HL-60 (cell line): ENCODE results near the gene SORL1.

Source experiments
- DNase-seq, 2 experiments: peaks; one replicate each; pipeline ENCODE4 v3.0.0-alpha.2; 2010 to 2020; ENCODE audit warnings: low read depth in 1 of 2, low spot score in 1 of 2
- H3K27ac ChIP-seq: fragments of 250-450 bp; sonication (Bioruptor Pico); replicated peaks from 2 replicates; pipeline ENCODE4 v1.5.1; 2020; ENCODE audit warnings: mild to moderate bottlenecking, moderate library complexity
- H3K27me3 ChIP-seq: fragments of 250-450 bp; sonication (Bioruptor Pico); 2 replicates; pipeline ENCODE4 v1.5.1; 2021; ENCODE audit warnings: mild to moderate bottlenecking, moderate library complexity; ENCODE audit not compliant: insufficient read depth, poor library complexity, severe bottlenecking
- H3K4me3 ChIP-seq: replicated peaks from 2 replicates; pipeline ENCODE4 v1.5.1; 2011; ENCODE audit warnings: mild to moderate bottlenecking, control low read depth, low read length; ENCODE audit not compliant: insufficient read depth
- GABPA ChIP-seq: IDR thresholded peaks from 2 replicates; pipeline ENCODE4 v1.6.1; 2012; ENCODE audit warnings: low read depth
- POLR2AphosphoS5 ChIP-seq: IDR thresholded peaks from 2 replicates; pipeline ENCODE4 v1.6.1; 2012; ENCODE audit warnings: low read depth
- SPI1 ChIP-seq: IDR thresholded peaks from 2 replicates; pipeline ENCODE4 v1.6.1; 2012; ENCODE audit warnings: low read depth, mild to moderate bottlenecking, borderline replicate concordance
- TF ChIP-seq, protein P1 (sequence below): IDR thresholded peaks from 2 replicates; pipeline ENCODE4 v1.6.1; 2012; ENCODE audit warnings: low read depth; ENCODE audit not compliant: insufficient replicate concordance
- TF ChIP-seq, protein P2 (sequence below): IDR thresholded peaks from one replicate; pipeline ENCODE4 v1.5.1; 2011; ENCODE audit warnings: low read length, control low read depth, inconsistent platforms; ENCODE audit not compliant: insufficient read depth

Gene SORL1

DNA sequence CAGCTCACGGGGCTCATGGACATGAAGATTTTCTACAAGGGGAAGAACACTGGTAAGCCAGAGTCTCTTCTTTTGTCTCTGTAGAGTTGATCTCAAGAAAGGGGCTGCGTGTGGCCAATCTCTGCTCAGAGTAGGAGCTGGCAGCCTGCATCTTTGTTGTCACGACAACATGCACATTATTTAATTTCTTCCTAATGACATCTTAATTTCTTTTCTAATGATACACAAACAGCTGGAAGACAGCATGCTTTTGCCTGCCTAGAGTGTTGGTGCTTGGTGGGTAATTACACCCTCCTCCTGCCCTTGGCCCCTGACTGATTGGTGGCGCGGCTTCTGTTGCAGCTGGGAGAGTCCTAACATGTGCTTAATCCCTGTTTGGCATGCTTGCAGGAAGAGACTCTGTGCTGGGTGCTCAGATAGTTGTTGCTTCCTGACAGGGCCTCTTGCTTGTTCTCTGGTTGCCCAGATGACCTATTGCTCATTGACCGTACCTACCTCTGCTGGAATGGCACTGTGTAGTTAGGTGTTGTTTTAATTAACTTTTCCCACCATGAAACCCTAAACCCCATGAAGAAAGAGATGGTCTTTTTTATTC lies 107.6 kb downstream of the SORL1 start:
- TF ChIP-seq, protein P1, sequence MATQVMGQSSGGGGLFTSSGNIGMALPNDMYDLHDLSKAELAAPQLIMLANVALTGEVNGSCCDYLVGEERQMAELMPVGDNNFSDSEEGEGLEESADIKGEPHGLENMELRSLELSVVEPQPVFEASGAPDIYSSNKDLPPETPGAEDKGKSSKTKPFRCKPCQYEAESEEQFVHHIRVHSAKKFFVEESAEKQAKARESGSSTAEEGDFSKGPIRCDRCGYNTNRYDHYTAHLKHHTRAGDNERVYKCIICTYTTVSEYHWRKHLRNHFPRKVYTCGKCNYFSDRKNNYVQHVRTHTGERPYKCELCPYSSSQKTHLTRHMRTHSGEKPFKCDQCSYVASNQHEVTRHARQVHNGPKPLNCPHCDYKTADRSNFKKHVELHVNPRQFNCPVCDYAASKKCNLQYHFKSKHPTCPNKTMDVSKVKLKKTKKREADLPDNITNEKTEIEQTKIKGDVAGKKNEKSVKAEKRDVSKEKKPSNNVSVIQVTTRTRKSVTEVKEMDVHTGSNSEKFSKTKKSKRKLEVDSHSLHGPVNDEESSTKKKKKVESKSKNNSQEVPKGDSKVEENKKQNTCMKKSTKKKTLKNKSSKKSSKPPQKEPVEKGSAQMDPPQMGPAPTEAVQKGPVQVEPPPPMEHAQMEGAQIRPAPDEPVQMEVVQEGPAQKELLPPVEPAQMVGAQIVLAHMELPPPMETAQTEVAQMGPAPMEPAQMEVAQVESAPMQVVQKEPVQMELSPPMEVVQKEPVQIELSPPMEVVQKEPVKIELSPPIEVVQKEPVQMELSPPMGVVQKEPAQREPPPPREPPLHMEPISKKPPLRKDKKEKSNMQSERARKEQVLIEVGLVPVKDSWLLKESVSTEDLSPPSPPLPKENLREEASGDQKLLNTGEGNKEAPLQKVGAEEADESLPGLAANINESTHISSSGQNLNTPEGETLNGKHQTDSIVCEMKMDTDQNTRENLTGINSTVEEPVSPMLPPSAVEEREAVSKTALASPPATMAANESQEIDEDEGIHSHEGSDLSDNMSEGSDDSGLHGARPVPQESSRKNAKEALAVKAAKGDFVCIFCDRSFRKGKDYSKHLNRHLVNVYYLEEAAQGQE, result no peak
- TF ChIP-seq GABPA (no peak), POLR2AphosphoS5 (no peak), SPI1 (no peak)
- TF ChIP-seq, protein P2, sequence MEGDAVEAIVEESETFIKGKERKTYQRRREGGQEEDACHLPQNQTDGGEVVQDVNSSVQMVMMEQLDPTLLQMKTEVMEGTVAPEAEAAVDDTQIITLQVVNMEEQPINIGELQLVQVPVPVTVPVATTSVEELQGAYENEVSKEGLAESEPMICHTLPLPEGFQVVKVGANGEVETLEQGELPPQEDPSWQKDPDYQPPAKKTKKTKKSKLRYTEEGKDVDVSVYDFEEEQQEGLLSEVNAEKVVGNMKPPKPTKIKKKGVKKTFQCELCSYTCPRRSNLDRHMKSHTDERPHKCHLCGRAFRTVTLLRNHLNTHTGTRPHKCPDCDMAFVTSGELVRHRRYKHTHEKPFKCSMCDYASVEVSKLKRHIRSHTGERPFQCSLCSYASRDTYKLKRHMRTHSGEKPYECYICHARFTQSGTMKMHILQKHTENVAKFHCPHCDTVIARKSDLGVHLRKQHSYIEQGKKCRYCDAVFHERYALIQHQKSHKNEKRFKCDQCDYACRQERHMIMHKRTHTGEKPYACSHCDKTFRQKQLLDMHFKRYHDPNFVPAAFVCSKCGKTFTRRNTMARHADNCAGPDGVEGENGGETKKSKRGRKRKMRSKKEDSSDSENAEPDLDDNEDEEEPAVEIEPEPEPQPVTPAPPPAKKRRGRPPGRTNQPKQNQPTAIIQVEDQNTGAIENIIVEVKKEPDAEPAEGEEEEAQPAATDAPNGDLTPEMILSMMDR, result no peak
- no peak overlapping the region for H3K4me3 ChIP-seq
- H3K27me3 ChIP-seq, result no peaks in the 10 kb centered on the region
- H3K27ac ChIP-seq, result no peak overlapping the region
- no peak for DNase-seq

DNA sequence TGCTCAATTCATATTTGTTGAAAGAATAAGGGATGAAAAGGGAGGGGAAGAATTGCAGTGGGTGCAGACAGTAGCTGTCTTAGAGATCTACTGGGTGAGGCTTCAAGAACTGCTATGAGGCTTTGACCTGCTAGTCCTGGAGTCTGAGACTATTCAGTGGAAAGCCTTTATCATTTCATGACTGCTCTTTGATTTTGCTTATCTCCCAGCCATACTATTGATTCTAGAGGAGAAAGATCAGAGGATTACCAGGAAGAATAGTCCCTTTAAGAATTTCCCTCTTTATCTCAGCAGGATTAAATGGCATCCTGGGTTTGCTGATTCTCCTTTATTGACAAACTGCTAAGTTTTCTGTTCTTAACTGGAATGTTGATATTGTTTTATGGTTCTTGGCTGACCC lies 108.1 kb downstream of the SORL1 start:
- no peak for DNase-seq
- Histone ChIP-seq H3K27me3 (no peaks in the 10 kb centered on the region), H3K27ac (no peak overlapping the region), H3K4me3 (no peak overlapping the region)
- TF ChIP-seq SPI1 (no peak), GABPA (no peak), POLR2AphosphoS5 (no peak)
- TF ChIP-seq, protein P2, result no peak
- TF ChIP-seq, protein P1, result no peak

DNA sequence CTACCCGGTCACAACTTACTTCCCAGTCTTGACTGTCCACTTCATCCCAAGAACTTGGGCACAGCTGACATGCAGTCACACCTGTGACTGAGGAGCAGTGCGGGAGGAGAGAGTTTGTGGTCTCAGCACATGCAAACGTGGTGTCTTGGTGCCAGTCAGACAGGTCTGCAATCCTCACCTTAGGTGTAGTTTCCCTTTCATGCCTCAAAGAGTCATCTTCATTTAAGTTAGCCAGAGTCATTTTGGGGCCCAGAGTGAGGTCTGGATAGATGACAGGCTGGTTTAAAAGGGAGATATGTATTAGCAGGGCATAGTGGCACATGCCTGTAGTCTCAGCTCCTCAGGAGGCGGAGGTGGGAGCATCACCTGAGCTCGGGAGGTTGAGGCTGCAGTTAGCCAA lies 109.1 kb downstream of the SORL1 start:
- DNase-seq, result no peak
- H3K27me3 ChIP-seq, result no peaks in the 10 kb centered on the region
- TF ChIP-seq GABPA, result no peak
- no peak for TF ChIP-seq SPI1
- TF ChIP-seq POLR2AphosphoS5, result no peak
- TF ChIP-seq, protein P2, result no peak
- TF ChIP-seq, protein P1, result no peak
- H3K27ac ChIP-seq, result no peak overlapping the region
- H3K4me3 ChIP-seq, result no peak overlapping the region
